Vagina (tissue), 2 donors: ENCODE measurements around the gene TMEM171. TPM values are rescaled to one million over a fixed set of nuclear protein-coding genes. Genes with fewer than 3 reads are reported as not detected.

Experiments used
- DNase-seq, 2 donors: peaks; one replicate each; pipeline ENCODE4 v3.0.0-alpha.2; 2017; ENCODE audit errors: extremely low spot score in 2 of 2
- H3K27ac ChIP-seq: fragments of 200-600 bp; sonication (generic); one replicate; pipeline ENCODE4 v1.5.1; 2019
- H3K27me3 ChIP-seq: fragments of 200-600 bp; sonication (generic); one replicate; pipeline ENCODE4 v1.5.1; 2019
- H3K36me3 ChIP-seq, 2 donors: fragments of 200-600 bp; sonication (generic); one replicate each; pipeline ENCODE4 v1.5.1; 2017 to 2019
- H3K4me1 ChIP-seq: fragments of 200-600 bp; sonication (generic); one replicate; pipeline ENCODE4 v1.5.1; 2019
- H3K4me3 ChIP-seq, 2 donors: fragments of 200-600 bp; sonication (generic); 1 replicate in 1 of 2; 2 replicates in 1 of 2; pipeline ENCODE4 v1.5.1; 2016 to 2019
- H3K9me3 ChIP-seq: fragments of 200-600 bp; sonication (generic); one replicate; pipeline ENCODE4 v1.5.1; 2019
- POLR2A ChIP-seq, 2 donors: fragments of 450-650 bp; IDR thresholded peaks; one replicate each; pipeline ENCODE4 v1.6.1; 2017; ENCODE audit warnings: antibody characterized with exemption in 2 of 2, mild to moderate bottlenecking in 2 of 2, moderate library complexity in 2 of 2
- POLR2AphosphoS5 ChIP-seq, 2 donors: sonication (generic); formaldehyde crosslinking; IDR thresholded peaks; one replicate each; pipeline ENCODE4 v1.9.0; 2017; ENCODE audit warnings: antibody characterized with exemption in 2 of 2, mild to moderate bottlenecking in 2 of 2, low read depth in 1 of 2; ENCODE audit not compliant: insufficient read depth in 1 of 2
- intact Hi-C: fragments of 100-400 bp; cut with DNase I; formaldehyde crosslinking; loops from one replicate; pipeline ENCODE4 v1.15.1; 2023
- total RNA-seq: library from RNA; depleted of rRNA; stranded (reverse); fragments of >200 nt; gene quantifications from one replicate; pipeline ENCODE4 v1.2.3, GENCODE V29; 2016
- TF ChIP-seq, protein P1 (sequence below), 3 experiments: fragments of 450-650 bp in 2 of 3; fragments of 200-600 bp in 1 of 3; sonication (generic) in 1 of 3; IDR thresholded peaks; one replicate each; pipeline ENCODE4 v1.5.1; 2017 to 2019; ENCODE audit warnings: antibody characterized with exemption in 3 of 3, mild to moderate bottlenecking in 2 of 3, moderate library complexity in 2 of 3

The TMEM171 gene
- total RNA-seq, 1 donor from 2014 or later: not detected

DNA sequence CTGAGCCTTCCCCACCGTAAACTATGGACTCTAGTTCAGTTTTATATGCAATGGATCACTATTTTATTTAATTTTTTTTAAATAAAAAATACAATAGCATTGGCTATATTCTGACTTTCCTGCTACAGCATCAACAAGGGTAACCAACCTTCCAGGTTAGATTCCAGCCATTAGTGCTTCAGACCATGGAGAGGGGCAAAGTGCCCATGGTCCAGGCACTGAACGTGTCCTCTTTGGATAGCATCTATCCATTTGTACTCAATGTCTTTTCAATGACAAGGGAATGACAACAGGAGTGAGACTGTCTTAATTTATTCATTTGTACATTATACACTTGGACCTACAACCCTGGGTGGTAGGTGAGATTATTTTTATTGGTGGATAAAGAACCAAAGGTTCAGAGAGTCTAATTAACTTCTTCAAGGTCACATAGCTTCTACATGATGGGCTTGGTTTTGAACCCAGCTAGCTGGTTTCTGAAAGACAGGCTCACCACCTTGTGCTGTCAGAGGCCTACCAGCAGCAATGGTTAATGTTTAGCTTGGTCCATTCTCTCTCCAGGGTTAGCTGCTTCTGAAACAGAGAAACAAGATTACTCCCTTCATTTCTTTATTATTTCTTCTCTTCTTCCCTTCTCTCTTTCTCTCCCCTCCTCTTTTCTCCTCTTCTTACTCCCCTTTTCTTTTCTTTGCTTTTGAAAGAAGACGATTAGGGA is 11.5 kb downstream of the TMEM171 start:
- no peak for DNase-seq
- intact Hi-C loops: no loop called here
- Histone ChIP-seq H3K4me3 (no peak overlapping the region), H3K9me3 (no peaks in the 10 kb centered on the region), H3K36me3 (no peaks in the 10 kb centered on the region), H3K27me3 (no peaks in the 10 kb centered on the region), H3K27ac (no peak overlapping the region), H3K4me1 (no peaks in the 10 kb centered on the region)
- TF ChIP-seq POLR2AphosphoS5 (IDR thresholded peaks at IDR 0.05; ENCODE audit: insufficient read depth in 1 of 2, low read depth in 1 of 2) (no peak), POLR2A (IDR thresholded peaks at IDR 0.05) (no peak)
- TF ChIP-seq, protein P1, sequence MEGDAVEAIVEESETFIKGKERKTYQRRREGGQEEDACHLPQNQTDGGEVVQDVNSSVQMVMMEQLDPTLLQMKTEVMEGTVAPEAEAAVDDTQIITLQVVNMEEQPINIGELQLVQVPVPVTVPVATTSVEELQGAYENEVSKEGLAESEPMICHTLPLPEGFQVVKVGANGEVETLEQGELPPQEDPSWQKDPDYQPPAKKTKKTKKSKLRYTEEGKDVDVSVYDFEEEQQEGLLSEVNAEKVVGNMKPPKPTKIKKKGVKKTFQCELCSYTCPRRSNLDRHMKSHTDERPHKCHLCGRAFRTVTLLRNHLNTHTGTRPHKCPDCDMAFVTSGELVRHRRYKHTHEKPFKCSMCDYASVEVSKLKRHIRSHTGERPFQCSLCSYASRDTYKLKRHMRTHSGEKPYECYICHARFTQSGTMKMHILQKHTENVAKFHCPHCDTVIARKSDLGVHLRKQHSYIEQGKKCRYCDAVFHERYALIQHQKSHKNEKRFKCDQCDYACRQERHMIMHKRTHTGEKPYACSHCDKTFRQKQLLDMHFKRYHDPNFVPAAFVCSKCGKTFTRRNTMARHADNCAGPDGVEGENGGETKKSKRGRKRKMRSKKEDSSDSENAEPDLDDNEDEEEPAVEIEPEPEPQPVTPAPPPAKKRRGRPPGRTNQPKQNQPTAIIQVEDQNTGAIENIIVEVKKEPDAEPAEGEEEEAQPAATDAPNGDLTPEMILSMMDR (IDR thresholded peaks at IDR 0.05): no peak

GRCh38 chr5:73132759-73133158 is 12.4 kb downstream of the TMEM171 start:
- intact Hi-C loops: no loop called here

GRCh38 chr5:73135021-73135420 is 14.6 kb downstream of the TMEM171 start:
- intact Hi-C loops: no loop called here

More at GRCh38 chr5:73132759-73133158, 12.4 kb downstream of the TMEM171 start:
- Histone ChIP-seq H3K36me3 (no peaks in the 10 kb centered on the region), H3K4me3 (no peak overlapping the region), H3K27ac (no peak overlapping the region), H3K4me1 (no peaks in the 10 kb centered on the region), H3K9me3 (no peaks in the 10 kb centered on the region), H3K27me3 (no peaks in the 10 kb centered on the region)
- no peak for TF ChIP-seq POLR2AphosphoS5 (IDR thresholded peaks at IDR 0.05; ENCODE audit: insufficient read depth in 1 of 2, low read depth in 1 of 2)
- no peak for TF ChIP-seq POLR2A (IDR thresholded peaks at IDR 0.05)
- TF ChIP-seq, protein P1 (IDR thresholded peaks at IDR 0.05): no peak
- no peak for DNase-seq

GRCh38 chr5:73135429-73136054 is 15.2 kb downstream of the TMEM171 start:
- no peaks in the 10 kb centered on the region for H3K9me3 ChIP-seq
- intact Hi-C loops: no loop called here
- no peaks in the 10 kb centered on the region for H3K4me1 ChIP-seq
- no peak overlapping the region for H3K27ac ChIP-seq
- H3K4me3 ChIP-seq: no peak overlapping the region
- no peaks in the 10 kb centered on the region for H3K36me3 ChIP-seq
- H3K27me3 ChIP-seq: no peaks in the 10 kb centered on the region
- DNase-seq: no peak
- TF ChIP-seq POLR2AphosphoS5 (IDR thresholded peaks at IDR 0.05; ENCODE audit: insufficient read depth in 1 of 2, low read depth in 1 of 2): no peak
- TF ChIP-seq POLR2A (IDR thresholded peaks at IDR 0.05): no peak
- TF ChIP-seq, protein P1 (IDR thresholded peaks at IDR 0.05): no peak

More at GRCh38 chr5:73135021-73135420, 14.6 kb downstream of the TMEM171 start:
- H3K4me1 ChIP-seq: no peaks in the 10 kb centered on the region
- no peak overlapping the region for H3K27ac ChIP-seq
- DNase-seq: peak in 1 of 2 donors; percentile 60
- no peaks in the 10 kb centered on the region for H3K27me3 ChIP-seq
- H3K9me3 ChIP-seq: no peaks in the 10 kb centered on the region
- H3K4me3 ChIP-seq: no peak overlapping the region
- no peak for TF ChIP-seq POLR2A (IDR thresholded peaks at IDR 0.05)
- TF ChIP-seq, protein P1 (IDR thresholded peaks at IDR 0.05): no peak
- no peak for TF ChIP-seq POLR2AphosphoS5 (IDR thresholded peaks at IDR 0.05; ENCODE audit: insufficient read depth in 1 of 2, low read depth in 1 of 2)
- H3K36me3 ChIP-seq: no peaks in the 10 kb centered on the region

DNA sequence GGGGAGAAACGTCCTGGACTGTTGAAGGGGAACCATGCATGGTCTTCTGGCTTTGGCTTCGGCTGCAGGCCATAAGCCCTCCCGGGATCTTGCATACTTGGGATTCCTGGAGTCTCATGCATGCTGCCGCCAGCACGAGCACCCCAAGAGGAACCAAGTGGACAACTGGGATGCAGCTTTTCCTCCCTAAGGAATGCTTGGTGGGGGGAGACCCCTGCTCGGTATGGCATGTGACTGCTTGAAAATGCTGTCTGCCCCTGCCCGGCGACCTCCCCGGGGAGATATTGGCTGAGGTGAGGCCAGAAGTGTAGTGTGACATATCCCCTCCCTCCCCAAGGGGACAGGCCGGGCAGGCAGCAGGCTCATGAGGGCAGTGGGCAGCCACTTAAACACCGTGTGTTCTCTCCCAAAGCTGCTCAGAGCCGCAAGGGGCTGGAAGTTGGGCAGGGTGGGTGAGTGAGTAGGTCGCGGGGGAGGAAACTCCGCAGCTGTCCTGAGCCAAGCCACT is 15.7 kb downstream of the TMEM171 start:
- no peak for DNase-seq
- intact Hi-C loops: no loop called here
- no peaks in the 10 kb centered on the region for H3K9me3 ChIP-seq
- no peak overlapping the region for H3K4me3 ChIP-seq
- no peaks in the 10 kb centered on the region for H3K4me1 ChIP-seq
- H3K27ac ChIP-seq: no peak overlapping the region
- H3K27me3 ChIP-seq: no peaks in the 10 kb centered on the region
- TF ChIP-seq POLR2A (IDR thresholded peaks at IDR 0.05) (no peak), POLR2AphosphoS5 (IDR thresholded peaks at IDR 0.05; ENCODE audit: insufficient read depth in 1 of 2, low read depth in 1 of 2) (no peak)
- TF ChIP-seq, protein P1 (IDR thresholded peaks at IDR 0.05): no peak
- no peaks in the 10 kb centered on the region for H3K36me3 ChIP-seq
